Measurements from ENCODE around the gene ADAMTSL3.

GRCh38 chr15:83653288-83653638, 660 bp upstream of the ADAMTSL3 start:
- TF ChIP-seq CTCF (conservative IDR thresholded peaks at IDR 0.05) (no peak), ZFX (IDR thresholded peaks at IDR 0.05) (no peak)

Measured in C4-2B (cell line).